Spleen (tissue), 11 donors: ENCODE data around the gene CCDC63. TPM values are rescaled to one million over a fixed set of nuclear protein-coding genes. Genes with fewer than 3 reads are reported as not detected.

ENCODE experiments used
- DNase-seq: peaks from one replicate; pipeline ENCODE4 v3.0.0-alpha.2; 2020
- H3K27ac ChIP-seq, 8 donors: fragments of 200-600 bp; sonication (generic) in 7 of 8; 1 replicate in 4 of 8; 2 replicates in 4 of 8; pipeline versions ENCODE4 v1.5.0 to v1.8.0; 2016 to 2021; ENCODE audit warnings: inconsistent platforms in 4 of 8, mild to moderate bottlenecking in 4 of 8, moderate library complexity in 1 of 8
- H3K27me3 ChIP-seq, 7 donors: fragments of 200-600 bp; sonication (generic) in 6 of 7; replicated peaks in 1 of 7; 1 replicate in 4 of 7; 2 replicates in 3 of 7; pipeline versions ENCODE4 v1.5.0 to v1.8.0; 2016 to 2021; ENCODE audit warnings: inconsistent platforms in 3 of 7, mild to moderate bottlenecking in 1 of 7
- H3K36me3 ChIP-seq, 6 donors: fragments of 200-600 bp; sonication (generic) in 5 of 6; 1 replicate in 4 of 6; 2 replicates in 2 of 6; pipeline versions ENCODE4 v1.5.0 to v1.8.0; 2016 to 2021; ENCODE audit warnings: inconsistent platforms in 2 of 6
- H3K4me1 ChIP-seq, 6 donors: fragments of 200-600 bp; sonication (generic) in 5 of 6; 1 replicate in 3 of 6; 2 replicates in 3 of 6; pipeline versions ENCODE4 v1.5.0 to v1.8.0; 2016 to 2021; ENCODE audit warnings: inconsistent platforms in 3 of 6
- H3K4me3 ChIP-seq, 8 donors: fragments of 200-600 bp; sonication (generic) in 7 of 8; 1 replicate in 4 of 8; 2 replicates in 4 of 8; pipeline versions ENCODE4 v1.5.0 to v1.8.0; 2016 to 2021; ENCODE audit warnings: inconsistent platforms in 4 of 8, mild to moderate bottlenecking in 4 of 8, moderate library complexity in 2 of 8
- H3K9me3 ChIP-seq, 8 donors: fragments of 200-600 bp; sonication (generic) in 7 of 8; 1 replicate in 4 of 8; 2 replicates in 4 of 8; pipeline versions ENCODE4 v1.5.0 to v1.8.0; 2016 to 2021; ENCODE audit warnings: inconsistent platforms in 4 of 8
- CTCF ChIP-seq, 11 experiments: fragments of 200-600 bp in 7 of 11; fragments of 450-650 bp in 4 of 11; sonication (generic) in 4 of 11; IDR thresholded peaks in 8 of 11; conservative IDR thresholded peaks in 3 of 11; 1 replicate in 7 of 11; 2 replicates in 4 of 11; pipeline versions ENCODE4 v1.4.0 to v1.8.0; 2016 to 2021; ENCODE audit warnings: antibody characterized with exemption in 11 of 11, inconsistent platforms in 4 of 11, mild to moderate bottlenecking in 1 of 11
- POLR2A ChIP-seq, 3 donors: fragments of 450-650 bp; IDR thresholded peaks; one replicate each; pipeline ENCODE4 v1.5.1; 2017; ENCODE audit warnings: antibody characterized with exemption in 3 of 3, mild to moderate bottlenecking in 1 of 3
- POLR2AphosphoS5 ChIP-seq, 3 donors: sonication (generic); formaldehyde crosslinking; IDR thresholded peaks; one replicate each; pipeline ENCODE4 v1.5.1; 2017; ENCODE audit warnings: antibody characterized with exemption in 3 of 3
- WGBS, 5 donors: extraction: QIAGEN DNeasy Blood & Tissue Kit in 3 of 5; methylation state at CpG; one replicate each; pipeline versions ENCODE4 v1.1.5 to v1.1.7; 2013 to 2018; 5-methylcytosine and 5-hydroxymethylcytosine counted together
- intact Hi-C: fragments of 100-400 bp; cut with DNase I; formaldehyde crosslinking; loops from one replicate; pipeline ENCODE4 v1.15.0; 2023; ENCODE audit warnings: low total_unique reads
- polyA plus RNA-seq, 3 donors: library from polyadenylated mRNA; stranded (reverse); fragments of 200-250 nt; gene quantifications; one replicate each; pipeline ENCODE4 v1.2.1, GENCODE V29; 2013
- total RNA-seq, 7 donors: library from RNA; depleted of rRNA in 3 of 7; stranded (reverse); fragments of >200 nt in 3 of 7; fragmentation: NEBNext Ultra II Directional in 4 of 7; extraction: Animal tissue kit (Norgen Biotek cat#: 25700) in 4 of 7; gene quantifications; one replicate each; pipeline versions ENCODE4 v1.1.0 to v1.2.1, GENCODE V29; 2016 to 2021
- donor health status: healthy with polysubstance abuse.
- donor health status: DM: no; HTN: no; CAD: no; lungs with moderate emphysema.
- donor health status: DM: no; HTN: no; CAD: no.
- donor health status: Bipolar disorder and iron deficiency.
- donor health status: healthy.
- donor health status: DM: no; HTN: no; CAD: no.
- donor health status: DM: yes; HTN: yes; CAD: no.

Gene CCDC63
- total and polyA plus RNA-seq, 10 donors, result not detected

GRCh38 chr12:110903511-110903910 is 56.7 kb downstream of the CCDC63 start:
- TF ChIP-seq CTCF (IDR thresholded peaks at IDR 0.05 in 8 of 11, conservative IDR thresholded peaks at IDR 0.05 in 3 of 11) (no peak), POLR2AphosphoS5 (IDR thresholded peaks at IDR 0.05) (no peak), POLR2A (IDR thresholded peaks at IDR 0.05) (no peak)
- no peak overlapping the region for H3K4me3 ChIP-seq
- peaks cover 0 to 12% (median 2%) of the 10 kb centered on the region in 6 donors for H3K4me1 ChIP-seq
- H3K27ac ChIP-seq, result no peak overlapping the region
- DNase-seq, result peak; percentile 2
- H3K27me3 ChIP-seq, result no peaks in the 10 kb centered on the region
- WGBS, 5 donors, result 92 to 97% (median 94%) methylated on average over 4 of the region's 4 CpGs
- no peaks in the 10 kb centered on the region for H3K36me3 ChIP-seq
- H3K9me3 ChIP-seq, result no peaks in the 10 kb centered on the region
- intact Hi-C loops, result no loop called here

GRCh38 chr12:110906083-110906482 is 59.3 kb downstream of the CCDC63 start:
- no peak overlapping the region for H3K27ac ChIP-seq
- H3K4me3 ChIP-seq, result no peak overlapping the region
- peaks cover 0 to 12% (median 2%) of the 10 kb centered on the region in 6 donors for H3K4me1 ChIP-seq
- WGBS, 5 donors, result 6 to 15% (median 7%) methylated on average over 3 of the region's 3 CpGs
- no peaks in the 10 kb centered on the region for H3K27me3 ChIP-seq
- no peaks in the 10 kb centered on the region for H3K36me3 ChIP-seq
- no peak for DNase-seq
- no peaks in the 10 kb centered on the region for H3K9me3 ChIP-seq
- TF ChIP-seq CTCF (IDR thresholded peaks at IDR 0.05 in 8 of 11, conservative IDR thresholded peaks at IDR 0.05 in 3 of 11) (no peak), POLR2A (IDR thresholded peaks at IDR 0.05) (no peak)
- intact Hi-C loops, result no loop called here

- DNase-seq, result no peak
- 57 to 65% (median 61%) methylated on average over 5 of the region's 5 CpGs for WGBS, 5 donors
- no peak overlapping the region for H3K27ac ChIP-seq
- no peaks in the 10 kb centered on the region for H3K9me3 ChIP-seq
- intact Hi-C loops, result no loop called here
- peaks cover 0 to 12% (median 2%) of the 10 kb centered on the region in 6 donors for H3K4me1 ChIP-seq
- no peak for TF ChIP-seq POLR2A (IDR thresholded peaks at IDR 0.05)
- no peak for TF ChIP-seq POLR2AphosphoS5 (IDR thresholded peaks at IDR 0.05)
- no peak for TF ChIP-seq CTCF (IDR thresholded peaks at IDR 0.05 in 8 of 11, conservative IDR thresholded peaks at IDR 0.05 in 3 of 11)
- no peaks in the 10 kb centered on the region for H3K27me3 ChIP-seq
- no peaks in the 10 kb centered on the region for H3K36me3 ChIP-seq
- no peak overlapping the region for H3K4me3 ChIP-seq
Observed at GRCh38 chr12:110906516-110906915, 59.7 kb downstream of the CCDC63 start.

- no peak for DNase-seq
- WGBS, 5 donors, result 81 to 92% (median 82%) methylated on average over 4 of the region's 4 CpGs
- Histone ChIP-seq H3K27ac (no peak overlapping the region), H3K4me3 (no peak overlapping the region), H3K9me3 (no peaks in the 10 kb centered on the region), H3K4me1 (peaks cover 0 to 12% (median 2%) of the 10 kb centered on the region in 6 donors), H3K36me3 (no peaks in the 10 kb centered on the region), H3K27me3 (no peaks in the 10 kb centered on the region)
- TF ChIP-seq CTCF (IDR thresholded peaks at IDR 0.05 in 8 of 11, conservative IDR thresholded peaks at IDR 0.05 in 3 of 11) (no peak), POLR2A (IDR thresholded peaks at IDR 0.05) (no peak), POLR2AphosphoS5 (IDR thresholded peaks at IDR 0.05) (no peak)
- intact Hi-C loops, result no loop called here
Observed at GRCh38 chr12:110906985-110907384, 60.2 kb downstream of the CCDC63 start.
